Measurements from ENCODE around the gene CELF4.

GRCh38 chr18:37577051-37577611 is 11.5 kb upstream of the CELF4 start:
- TF ChIP-seq CTCF (IDR thresholded peaks at IDR 0.05) (no peak), POLR2AphosphoS5 (IDR thresholded peaks at IDR 0.05) (no peak), POLR2A (IDR thresholded peaks at IDR 0.05) (no peak)

Measured in breast epithelium (tissue), 3 donors.